Inflammatory macrophage treated with lipopolysaccharide for 1 hour (primary cell): ENCODE measurements around the gene BMAL2.

Experiments used
- DNase-seq, 2 donors: peaks; one replicate each; pipeline ENCODE4 v3.0.0-alpha.2; 2020 to 2022

BMAL2 gene

DNA sequence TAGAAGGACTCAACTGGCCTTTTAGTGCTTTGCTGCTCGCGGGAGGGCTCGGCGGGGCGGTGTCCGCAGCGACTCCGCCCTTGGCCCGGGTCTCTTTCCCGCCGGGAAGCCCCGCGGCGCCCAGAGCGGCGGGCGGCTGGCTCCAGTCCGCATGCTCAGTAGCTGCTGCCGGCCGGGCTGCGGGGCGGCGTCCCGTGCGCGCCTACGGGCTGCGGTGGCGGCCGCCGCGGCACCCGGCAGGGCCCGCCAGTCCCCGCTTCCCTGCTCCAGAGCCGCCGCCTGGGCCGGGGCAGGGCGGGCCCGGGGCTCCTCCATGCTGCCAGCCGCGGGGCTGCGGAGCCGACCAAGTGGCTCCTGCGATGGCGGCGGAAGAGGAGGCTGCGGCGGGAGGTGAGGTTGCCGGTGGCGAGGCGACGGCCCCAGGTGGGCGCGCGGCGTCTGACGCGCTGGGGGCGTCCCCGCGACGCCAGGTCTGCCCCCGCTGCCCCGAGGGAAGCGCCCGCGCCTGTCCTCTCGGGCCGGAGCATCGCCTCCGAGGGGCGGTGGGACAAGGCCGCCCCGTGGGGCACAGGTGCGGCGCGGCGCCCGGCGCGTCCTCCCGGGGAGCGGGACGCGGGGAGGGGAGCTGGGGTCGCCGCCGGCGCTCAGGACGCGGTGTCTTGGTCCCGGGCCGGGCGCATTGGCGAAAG is at the start of gene BMAL2:
Gene BMAL2, plus strand, starts transcription at position 123 of the 689 bp plus-strand sequence. Its CDS starts 237 bp downstream, at position 360.
- peak; percentile 32 to 41 for DNase-seq

GRCh38 chr12:27284021-27284420 is 48.6 kb upstream of the BMAL2 start:
- DNase-seq = no peak

DNA sequence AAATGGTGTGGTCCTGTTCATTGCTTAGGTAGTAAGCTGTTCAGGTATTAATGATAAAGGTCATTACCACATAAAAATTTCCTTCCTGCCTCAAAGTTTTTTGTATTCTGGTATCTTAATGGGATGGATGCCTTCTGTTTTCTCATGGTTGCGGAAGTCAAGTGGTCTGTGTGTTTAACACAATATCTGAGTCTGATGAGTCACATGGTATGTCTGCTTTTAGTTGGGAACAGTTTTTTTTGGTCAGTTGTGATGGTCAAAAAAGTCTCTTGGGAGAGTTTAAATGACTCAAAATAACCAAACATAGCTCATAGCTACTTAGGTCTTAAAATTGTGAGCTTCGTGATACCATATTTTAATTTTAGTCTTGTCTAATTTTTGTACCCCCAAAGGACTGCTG is 47.9 kb upstream of the BMAL2 start:
- no peak for DNase-seq

GRCh38 chr12:27285403-27285802 is 47.2 kb upstream of the BMAL2 start:
- DNase-seq = no peak

- no peak for DNase-seq
Observed at GRCh38 chr12:27289414-27289813, 43.2 kb upstream of the BMAL2 start.

DNA sequence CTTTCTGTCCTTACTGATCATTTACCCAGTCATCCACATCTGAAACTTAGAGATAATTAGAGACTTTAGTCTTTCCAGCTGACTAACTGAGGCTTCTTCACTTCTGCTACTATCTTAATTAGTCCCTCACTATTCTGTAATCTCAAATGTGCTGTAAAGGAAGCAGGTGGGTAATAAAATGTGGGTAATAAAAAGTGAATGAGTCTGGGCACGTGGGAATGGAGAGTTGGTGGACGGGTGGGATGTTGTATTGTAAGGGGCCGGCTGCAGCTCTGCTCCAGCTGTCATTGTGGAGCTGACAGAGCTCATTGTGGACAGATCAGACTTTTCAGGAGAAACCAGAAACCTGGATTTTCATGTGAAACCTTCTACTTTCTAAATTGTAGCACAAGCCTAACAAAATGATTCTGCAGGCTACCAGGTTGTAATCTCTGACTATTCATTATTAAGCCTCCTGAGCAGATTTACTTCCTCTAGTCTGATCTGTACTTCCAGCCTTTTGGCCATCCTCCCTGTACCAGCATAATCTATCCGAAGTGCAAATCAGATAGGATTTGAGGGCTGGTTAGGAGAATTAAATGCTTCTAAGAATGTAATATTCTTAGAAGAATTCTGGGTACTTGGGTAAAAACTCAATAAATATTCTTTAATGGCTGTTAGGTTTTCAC is 42.0 kb upstream of the BMAL2 start:
- no peak for DNase-seq

DNA sequence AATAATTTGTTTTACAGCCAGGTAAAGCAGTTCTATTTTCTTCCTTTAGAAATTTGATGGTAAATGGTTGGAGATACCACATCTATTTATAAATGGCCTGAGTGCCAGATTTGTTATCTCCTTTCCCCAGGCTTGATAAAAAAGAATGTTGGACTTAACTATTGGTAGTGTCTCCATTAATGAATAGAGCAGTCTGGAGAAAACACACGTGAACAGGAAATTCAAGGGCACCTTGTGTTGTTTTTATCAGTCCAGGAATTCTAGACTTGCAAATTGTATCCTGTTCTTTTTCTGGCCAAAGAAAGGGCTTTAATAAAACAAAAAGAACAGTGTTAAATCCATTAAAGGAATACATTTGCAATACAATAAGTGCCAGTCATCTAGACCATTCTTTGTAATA is 40.8 kb upstream of the BMAL2 start:
- no peak for DNase-seq

- no peak for DNase-seq
Observed at GRCh38 chr12:27292718-27293117, 39.9 kb upstream of the BMAL2 start.

- DNase-seq = no peak
Observed at GRCh38 chr12:27293463-27293862, 39.2 kb upstream of the BMAL2 start.

GRCh38 chr12:27296674-27297073 is 36.0 kb upstream of the BMAL2 start:
- DNase-seq = no peak

- DNase-seq = no peak
Observed at GRCh38 chr12:27297566-27297965, 35.1 kb upstream of the BMAL2 start.

- no peak for DNase-seq
Observed at GRCh38 chr12:27299102-27299501, 33.5 kb upstream of the BMAL2 start.

- DNase-seq = no peak
Observed at GRCh38 chr12:27300226-27300625, 32.4 kb upstream of the BMAL2 start.

GRCh38 chr12:27303139-27304111 is 29.2 kb upstream of the BMAL2 start:
- DNase-seq = no peak

GRCh38 chr12:27304856-27305255 is 27.8 kb upstream of the BMAL2 start:
- peak in 1 of 2 donors; percentile 22 for DNase-seq

DNA sequence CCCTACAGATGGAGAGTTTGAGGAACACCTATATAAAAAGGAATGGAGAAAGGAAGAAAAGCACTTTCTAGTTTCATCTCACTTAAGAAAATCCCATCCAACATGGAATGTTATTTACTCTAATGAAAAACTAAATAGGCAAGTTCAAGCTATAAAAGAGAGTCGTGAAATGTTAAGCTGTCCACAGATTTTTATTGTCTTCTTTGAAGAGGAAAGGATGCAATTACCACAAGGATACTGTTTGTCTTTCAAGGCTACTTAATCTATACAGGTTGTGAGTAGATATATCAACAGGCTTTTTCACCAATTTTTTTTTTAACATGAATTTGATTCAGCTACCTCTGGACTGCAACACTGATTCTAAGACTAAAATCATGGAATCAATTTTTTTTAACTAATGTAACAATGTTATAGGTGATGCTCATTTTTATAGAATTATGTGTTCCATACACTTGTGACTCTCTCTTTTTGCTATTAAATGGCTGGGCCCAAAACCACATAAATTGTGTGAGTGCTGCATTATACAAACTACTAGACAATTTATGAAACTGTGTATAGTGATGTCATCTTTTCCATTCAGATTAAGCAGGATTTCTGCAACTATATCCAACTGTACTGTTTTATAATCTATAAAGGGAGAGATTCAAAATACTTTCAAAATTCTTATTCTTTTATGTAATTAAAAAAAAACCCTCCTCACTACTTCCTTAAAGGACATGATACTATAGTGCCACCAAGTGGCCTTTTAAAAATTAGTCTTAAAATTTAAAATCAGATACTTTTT is 26.8 kb upstream of the BMAL2 start:
- DNase-seq = peak; percentile 38 to 72

DNA sequence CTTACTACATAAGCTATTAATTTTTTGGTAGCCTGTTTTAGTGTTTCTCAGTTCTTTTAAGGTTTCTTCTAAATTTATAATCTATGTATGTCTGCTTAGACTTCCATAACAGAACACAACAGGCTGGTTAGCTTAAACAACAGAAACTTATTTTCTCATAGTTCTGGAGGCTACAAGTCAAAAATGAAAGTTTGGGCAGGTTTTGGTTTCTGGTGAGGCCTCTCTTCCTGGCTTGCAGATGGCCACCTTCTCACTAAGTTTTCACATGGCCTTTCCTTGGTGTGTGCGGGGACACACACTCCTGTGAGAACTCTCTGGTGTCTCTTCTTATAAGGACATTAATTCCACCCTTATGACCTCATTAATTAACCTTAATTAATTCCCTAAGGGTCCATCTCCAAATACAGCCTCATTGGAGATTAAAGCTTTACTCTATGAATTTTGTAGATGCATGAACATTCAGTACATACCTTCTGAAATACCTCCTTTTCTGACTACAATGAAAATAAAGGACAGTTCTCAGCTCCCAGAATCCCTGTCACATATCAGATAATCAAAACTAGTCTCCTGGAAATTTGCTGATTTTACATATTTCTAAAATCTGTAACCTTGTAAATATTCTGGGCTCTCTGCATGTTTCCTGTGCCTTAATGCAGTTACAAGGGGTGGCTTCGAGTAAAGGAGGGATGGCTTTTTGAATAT is 23.2 kb upstream of the BMAL2 start:
- DNase-seq = no peak

- no peak for DNase-seq
Observed at GRCh38 chr12:27309995-27310315, 22.7 kb upstream of the BMAL2 start.

DNA sequence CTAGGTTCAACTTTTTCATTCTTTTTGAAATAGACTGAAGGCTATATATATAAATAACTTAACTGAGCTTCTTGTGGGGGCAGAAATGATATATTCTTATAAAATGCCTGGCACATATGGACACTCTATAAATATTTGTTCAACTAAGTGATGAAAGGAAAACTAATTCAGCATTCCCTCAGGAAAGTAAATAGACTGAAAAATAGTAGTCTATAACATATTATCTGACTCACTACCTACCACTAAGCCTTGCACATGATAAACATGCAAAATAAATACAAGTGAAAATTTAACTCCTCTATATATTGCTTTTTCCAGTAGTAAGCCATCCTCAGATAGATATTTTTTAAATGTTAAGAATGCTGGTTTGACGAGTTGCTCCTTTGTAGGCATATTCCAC is 15.7 kb upstream of the BMAL2 start:
- DNase-seq = no peak

DNA sequence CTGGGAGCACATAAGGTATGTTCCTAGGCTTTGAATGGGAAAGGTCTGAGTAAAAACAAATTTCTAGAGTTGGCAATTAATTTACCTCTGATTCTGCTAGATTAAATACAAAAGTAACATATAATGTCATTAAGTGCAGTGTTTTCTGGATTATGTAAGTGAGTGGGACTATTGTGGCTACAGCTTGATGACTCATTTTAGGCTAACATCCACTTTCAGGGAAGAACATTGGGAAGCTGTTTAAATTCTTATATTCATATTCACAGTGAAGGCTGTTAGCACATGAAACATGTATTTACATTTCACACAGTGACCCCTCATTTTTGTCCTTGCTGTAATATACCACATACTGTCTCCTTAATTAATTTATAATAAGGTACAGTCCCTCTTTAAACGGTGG is 13.2 kb upstream of the BMAL2 start:
- DNase-seq = peak; percentile 42 to 61

GRCh38 chr12:27319848-27320247 is 12.8 kb upstream of the BMAL2 start:
- DNase-seq = no peak

DNA sequence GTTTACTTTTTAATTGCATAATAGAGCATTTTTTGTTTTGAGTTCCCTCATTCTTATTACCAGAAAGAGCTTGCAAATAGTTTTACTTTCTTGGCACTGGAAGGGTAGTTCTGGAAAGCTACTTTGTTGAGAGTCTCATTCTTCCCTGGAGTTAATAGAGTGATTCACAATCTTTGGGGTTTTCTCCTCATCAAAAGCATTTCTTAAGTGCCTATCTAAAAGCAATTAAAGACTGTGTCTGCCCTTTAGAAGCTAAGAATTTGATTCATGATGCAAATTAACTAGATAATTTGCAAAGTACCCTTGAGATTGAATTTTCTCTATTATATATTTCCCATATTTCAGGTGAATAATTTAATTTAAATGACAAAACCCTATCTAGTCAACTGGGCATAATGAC is 8.1 kb upstream of the BMAL2 start:
- no peak for DNase-seq
